MM.1S (cell line): Measurements from ENCODE around the gene OR8B4.

Experiments used
- DNase-seq: peaks from one replicate; pipeline ENCODE4 v3.0.0-alpha.2; 2015
- H2AFZ ChIP-seq: fragments of 300-600 bp; sonication (generic); 2 replicates; pipeline ENCODE4 v1.6.0; 2016; ENCODE audit warnings: antibody characterized with exemption, low read length
- H3F3A ChIP-seq: fragments of 300-600 bp; sonication (generic); 2 replicates; pipeline ENCODE4 v1.6.1; 2016; ENCODE audit warnings: mild to moderate bottlenecking, antibody characterized with exemption, low read length, moderate library complexity, mixed read lengths; ENCODE audit not compliant: insufficient read depth
- H3K27ac ChIP-seq: fragments of 300-600 bp; sonication (generic); 2 replicates; pipeline ENCODE4 v1.5.1; 2016; ENCODE audit warnings: mild to moderate bottlenecking, low read length
- H3K27me3 ChIP-seq: fragments of 300-600 bp; sonication (generic); replicated peaks from 2 replicates; pipeline ENCODE4 v1.6.0; 2016; ENCODE audit warnings: low read length; ENCODE audit not compliant: insufficient read depth
- H3K36me3 ChIP-seq: fragments of 300-600 bp; sonication (generic); replicated peaks from 2 replicates; pipeline ENCODE4 v1.6.1; 2016; ENCODE audit warnings: mild to moderate bottlenecking, low read length, mixed read lengths; ENCODE audit not compliant: insufficient read depth
- H3K4me1 ChIP-seq: fragments of 300-600 bp; sonication (generic); 2 replicates; pipeline ENCODE4 v1.6.1; 2016; ENCODE audit warnings: low read length, mixed read lengths
- H3K4me2 ChIP-seq: fragments of 300-600 bp; sonication (generic); 2 replicates; pipeline ENCODE4 v1.6.0; 2016; ENCODE audit warnings: low read depth, low read length
- H3K4me3 ChIP-seq: fragments of 300-600 bp; sonication (generic); 2 replicates; pipeline ENCODE4 v1.5.1; 2016; ENCODE audit warnings: low read length, mixed read lengths
- H3K79me2 ChIP-seq: fragments of 300-600 bp; sonication (generic); 2 replicates; pipeline ENCODE4 v1.6.1; 2016; ENCODE audit warnings: mixed run types, low read length, mixed read lengths
- H3K9ac ChIP-seq: fragments of 300-600 bp; sonication (generic); 2 replicates; pipeline ENCODE4 v1.6.1; 2016; ENCODE audit warnings: low read length, mixed read lengths
- H3K9me2 ChIP-seq: fragments of 300-600 bp; sonication (generic); replicated peaks from 2 replicates; pipeline ENCODE4 v1.6.1; 2016; ENCODE audit warnings: mild to moderate bottlenecking, low read length, mixed read lengths; ENCODE audit not compliant: insufficient read depth
- H3K9me3 ChIP-seq: fragments of 300-600 bp; sonication (generic); replicated peaks from 2 replicates; pipeline ENCODE4 v1.6.1; 2016; ENCODE audit warnings: mild to moderate bottlenecking, low read length, mixed read lengths; ENCODE audit not compliant: insufficient read depth
- H4K20me1 ChIP-seq: fragments of 300-600 bp; sonication (generic); 2 replicates; pipeline ENCODE4 v1.6.1; 2016; ENCODE audit warnings: mild to moderate bottlenecking, low read length, moderate library complexity, mixed read lengths; ENCODE audit not compliant: insufficient read depth
- CTCF ChIP-seq: fragments of 300-600 bp; sonication (generic); IDR thresholded peaks from 2 replicates; pipeline ENCODE4 v1.5.1; 2016; ENCODE audit warnings: antibody characterized with exemption, low read length, mixed read lengths
- EZH2 ChIP-seq: fragments of 300-600 bp; sonication (generic); optimal IDR thresholded peaks from 2 replicates; pipeline ENCODE3; 2017; ENCODE audit warnings: low read depth, mild to moderate bottlenecking, antibody characterized with exemption, low read length, mixed read lengths
- EZH2phosphoT487 ChIP-seq: fragments of 300-600 bp; sonication (generic); IDR thresholded peaks from 2 replicates; pipeline ENCODE4 v1.6.1; 2018; ENCODE audit warnings: antibody characterized with exemption, low read length

The OR8B4 gene

GRCh38 chr11:124446916-124447315, 22.2 kb upstream of the OR8B4 start:
- Histone ChIP-seq H3K4me1 (no peaks in the 10 kb centered on the region), H3K9ac (no peak overlapping the region), H3K36me3 (no peaks in the 10 kb centered on the region), H2AFZ (no peak overlapping the region), H3K27me3 (no peaks in the 10 kb centered on the region), H3K4me3 (no peak overlapping the region), H3K9me2 (no peaks in the 10 kb centered on the region), H3K9me3 (no peaks in the 10 kb centered on the region), H3K27ac (no peak overlapping the region), H3K4me2 (no peak overlapping the region), H3F3A (no peaks in the 10 kb centered on the region), H4K20me1 (no peaks in the 10 kb centered on the region), H3K79me2 (no peaks in the 10 kb centered on the region)
- TF ChIP-seq EZH2 = no peak
- TF ChIP-seq CTCF = no peak
- no peak for TF ChIP-seq EZH2phosphoT487
- no peak for DNase-seq

GRCh38 chr11:124445646-124446150, 21.0 kb upstream of the OR8B4 start, which contains the start of gene OR8B8:
TSS of gene OR8B8 (minus strand) at chr11:124445696. CDS start at chr11:124441085, 4,611 bp downstream.
- no peak within 1 kb of the TSS for H3K9ac ChIP-seq
- no peak within 1 kb of the TSS for H3K27ac ChIP-seq
- H3F3A ChIP-seq = no peaks in the 10 kb centered on the region
- H3K9me3 ChIP-seq = no peaks in the 10 kb centered on the region
- no peaks in the 10 kb centered on the region for H3K36me3 ChIP-seq
- TF ChIP-seq EZH2 = no peak
- no peak for TF ChIP-seq CTCF
- no peak for TF ChIP-seq EZH2phosphoT487
- H3K4me2 ChIP-seq = no peak within 1 kb of the TSS
- H4K20me1 ChIP-seq = no peaks in the 10 kb centered on the region
- no peak within 1 kb of the TSS for H2AFZ ChIP-seq
- H3K4me1 ChIP-seq = no peaks in the 10 kb centered on the region
- H3K4me3 ChIP-seq = no peak within 1 kb of the TSS
- H3K27me3 ChIP-seq = no peaks in the 10 kb centered on the region
- H3K9me2 ChIP-seq = no peaks in the 10 kb centered on the region
- no peak for DNase-seq
- H3K79me2 ChIP-seq = no peaks in the 10 kb centered on the region

GRCh38 chr11:124442847-124443246, 18.2 kb upstream of the OR8B4 start:
- no peak overlapping the region for H3K4me3 ChIP-seq
- H2AFZ ChIP-seq = no peak overlapping the region
- H3K9ac ChIP-seq = no peak overlapping the region
- H3K9me3 ChIP-seq = no peaks in the 10 kb centered on the region
- H3F3A ChIP-seq = no peaks in the 10 kb centered on the region
- DNase-seq = no peak
- no peaks in the 10 kb centered on the region for H3K36me3 ChIP-seq
- H3K79me2 ChIP-seq = no peaks in the 10 kb centered on the region
- H3K9me2 ChIP-seq = no peaks in the 10 kb centered on the region
- H4K20me1 ChIP-seq = no peaks in the 10 kb centered on the region
- no peak overlapping the region for H3K27ac ChIP-seq
- H3K4me2 ChIP-seq = no peak overlapping the region
- H3K27me3 ChIP-seq = no peaks in the 10 kb centered on the region
- H3K4me1 ChIP-seq = no peaks in the 10 kb centered on the region
- TF ChIP-seq CTCF (no peak), EZH2 (no peak), EZH2phosphoT487 (no peak)
